NB4 (cell line): ENCODE data around the gene DOCK9.

Source experiments
- POLR2A ChIP-seq: IDR thresholded peaks from 2 replicates; pipeline ENCODE4 v1.6.1; 2011; ENCODE audit warnings: mild to moderate bottlenecking; ENCODE audit not compliant: insufficient read length; ENCODE audit errors: extremely low read depth
- TF ChIP-seq, protein P1 (sequence below): IDR thresholded peaks from one replicate; pipeline ENCODE4 v1.5.1; 2012; ENCODE audit warnings: low read depth, low read length
- TF ChIP-seq, protein P2 (sequence below): IDR thresholded peaks from 2 replicates; pipeline ENCODE4 v1.6.1; 2011; ENCODE audit warnings: low read depth, low read length

DNA sequence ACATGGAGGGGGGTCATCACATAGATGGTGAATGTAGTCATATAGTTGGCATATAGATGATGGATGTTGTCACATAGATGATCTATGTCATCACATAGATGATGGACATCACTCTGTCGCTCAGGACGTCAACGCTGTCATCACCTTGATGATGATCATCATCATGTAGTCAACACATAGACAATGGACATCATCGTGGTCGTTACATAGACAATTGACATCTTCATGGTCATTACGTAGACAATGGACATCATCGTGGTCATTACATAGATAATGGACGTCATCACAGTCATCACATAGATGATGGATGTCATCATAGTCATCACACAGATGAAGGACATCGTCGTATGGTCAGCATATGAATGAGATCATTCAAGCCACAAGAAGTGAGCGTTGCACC, 196.8 kb downstream of the DOCK9 start:
- TF ChIP-seq, protein P1, sequence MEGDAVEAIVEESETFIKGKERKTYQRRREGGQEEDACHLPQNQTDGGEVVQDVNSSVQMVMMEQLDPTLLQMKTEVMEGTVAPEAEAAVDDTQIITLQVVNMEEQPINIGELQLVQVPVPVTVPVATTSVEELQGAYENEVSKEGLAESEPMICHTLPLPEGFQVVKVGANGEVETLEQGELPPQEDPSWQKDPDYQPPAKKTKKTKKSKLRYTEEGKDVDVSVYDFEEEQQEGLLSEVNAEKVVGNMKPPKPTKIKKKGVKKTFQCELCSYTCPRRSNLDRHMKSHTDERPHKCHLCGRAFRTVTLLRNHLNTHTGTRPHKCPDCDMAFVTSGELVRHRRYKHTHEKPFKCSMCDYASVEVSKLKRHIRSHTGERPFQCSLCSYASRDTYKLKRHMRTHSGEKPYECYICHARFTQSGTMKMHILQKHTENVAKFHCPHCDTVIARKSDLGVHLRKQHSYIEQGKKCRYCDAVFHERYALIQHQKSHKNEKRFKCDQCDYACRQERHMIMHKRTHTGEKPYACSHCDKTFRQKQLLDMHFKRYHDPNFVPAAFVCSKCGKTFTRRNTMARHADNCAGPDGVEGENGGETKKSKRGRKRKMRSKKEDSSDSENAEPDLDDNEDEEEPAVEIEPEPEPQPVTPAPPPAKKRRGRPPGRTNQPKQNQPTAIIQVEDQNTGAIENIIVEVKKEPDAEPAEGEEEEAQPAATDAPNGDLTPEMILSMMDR, result no peak
- TF ChIP-seq POLR2A, result no peak
- TF ChIP-seq, protein P2, sequence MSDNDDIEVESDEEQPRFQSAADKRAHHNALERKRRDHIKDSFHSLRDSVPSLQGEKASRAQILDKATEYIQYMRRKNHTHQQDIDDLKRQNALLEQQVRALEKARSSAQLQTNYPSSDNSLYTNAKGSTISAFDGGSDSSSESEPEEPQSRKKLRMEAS, result no peak
